ENCODE data around the gene EXOSC10. TPM values are rescaled to one million over a fixed set of nuclear protein-coding genes. Genes with fewer than 3 reads are reported as not detected.

Gene EXOSC10
- total RNA-seq, 1 donor from 2014 or later = 38.7 TPM

- H3K27ac ChIP-seq = no peak overlapping the region
- H3K27me3 ChIP-seq = no peaks in the 10 kb centered on the region
- peaks cover 17 to 31% of the 10 kb centered on the region in 2 donors for H3K36me3 ChIP-seq
- no peaks in the 10 kb centered on the region for H3K9me3 ChIP-seq
- intact Hi-C loops (cut with DNase I) = no loop called here
- no peak overlapping the region for H3K4me3 ChIP-seq
- TF ChIP-seq CTCF (IDR thresholded peaks at IDR 0.05) = no peak
- H3K4me1 ChIP-seq = peaks cover 6 to 7% of the 10 kb centered on the region in 2 donors
- no peak for DNase-seq (ENCODE audit: low spot score in 2 of 2)
Observed at GRCh38 chr1:11055676-11056075, 44.0 kb downstream of the EXOSC10 start.

- TF ChIP-seq CTCF (IDR thresholded peaks at IDR 0.05) = no peak
- DNase-seq (ENCODE audit: low spot score in 2 of 2) = no peak
- intact Hi-C loops (cut with DNase I) = no loop called here
- Histone ChIP-seq H3K27me3 (no peaks in the 10 kb centered on the region), H3K27ac (no peak overlapping the region), H3K36me3 (peaks cover 17 to 31% of the 10 kb centered on the region in 2 donors), H3K9me3 (no peaks in the 10 kb centered on the region), H3K4me1 (peaks cover 6% of the 10 kb centered on the region in 2 donors), H3K4me3 (no peak overlapping the region)
Observed at GRCh38 chr1:11054666-11055065, 45.0 kb downstream of the EXOSC10 start.

- H3K4me1 ChIP-seq = peaks cover 5 to 6% of the 10 kb centered on the region in 2 donors
- no peak for TF ChIP-seq CTCF (IDR thresholded peaks at IDR 0.05)
- H3K4me3 ChIP-seq = no peak overlapping the region
- H3K9me3 ChIP-seq = no peaks in the 10 kb centered on the region
- no peaks in the 10 kb centered on the region for H3K27me3 ChIP-seq
- intact Hi-C loops (cut with DNase I) = no loop called here
- no peak overlapping the region for H3K27ac ChIP-seq
- H3K36me3 ChIP-seq = peaks cover 17 to 31% of the 10 kb centered on the region in 2 donors
- no peak for DNase-seq (ENCODE audit: low spot score in 2 of 2)
Observed at GRCh38 chr1:11054181-11054580, 45.5 kb downstream of the EXOSC10 start.

- intact Hi-C loops (cut with DNase I) = no loop called here
- DNase-seq (ENCODE audit: low spot score in 2 of 2) = no peak
- peaks cover 17 to 31% of the 10 kb centered on the region in 2 donors for H3K36me3 ChIP-seq
- H3K9me3 ChIP-seq = no peaks in the 10 kb centered on the region
- no peak overlapping the region for H3K27ac ChIP-seq
- H3K4me1 ChIP-seq = peaks cover under 1 to 3% of the 10 kb centered on the region in 2 donors
- H3K4me3 ChIP-seq = no peak overlapping the region
- no peaks in the 10 kb centered on the region for H3K27me3 ChIP-seq
- TF ChIP-seq CTCF (IDR thresholded peaks at IDR 0.05) = no peak
Observed at GRCh38 chr1:11053758-11054137, 45.9 kb downstream of the EXOSC10 start.

- Histone ChIP-seq H3K4me1 (no peaks in the 10 kb centered on the region), H3K27me3 (no peaks in the 10 kb centered on the region), H3K27ac (no peak overlapping the region), H3K36me3 (peaks cover 17 to 31% of the 10 kb centered on the region in 2 donors), H3K9me3 (no peaks in the 10 kb centered on the region), H3K4me3 (no peak overlapping the region)
- intact Hi-C loops (cut with DNase I) = no loop called here
- no peak for DNase-seq (ENCODE audit: low spot score in 2 of 2)
- no peak for TF ChIP-seq CTCF (IDR thresholded peaks at IDR 0.05)
Observed at GRCh38 chr1:11052839-11053757, 46.6 kb downstream of the EXOSC10 start.

Measured in ascending aorta (tissue), 2 donors.